Measurements from ENCODE around the gene OMA1.

Gene OMA1

DNA sequence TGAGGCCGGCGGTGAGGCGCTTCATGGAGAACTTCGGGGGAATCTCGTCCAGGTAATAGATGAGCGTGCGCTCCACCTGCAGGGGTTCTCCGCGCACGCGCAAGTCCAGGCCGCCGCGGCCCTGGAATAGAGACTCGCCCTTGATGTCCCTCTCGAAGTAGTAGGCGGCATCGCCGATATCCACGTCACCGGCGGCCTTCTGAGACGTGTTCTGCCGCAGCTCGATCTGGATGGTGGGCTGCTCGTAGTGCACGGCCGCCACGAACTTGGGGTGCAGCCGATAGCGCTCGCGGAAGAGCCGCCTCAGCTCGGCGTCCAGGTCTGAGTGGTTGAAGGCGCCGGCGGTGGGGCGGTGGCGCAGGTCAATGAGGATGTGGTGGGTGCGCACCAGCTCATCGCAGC is 29.8 kb upstream of the OMA1 start:
- Histone ChIP-seq H3K4me3 (ENCODE audit: low read length, poor library complexity, severe bottlenecking) (no peak overlapping the region), H3K4me2 (ENCODE audit: low read depth, low read length, poor library complexity, severe bottlenecking) (no peak overlapping the region), H2AFZ (ENCODE audit: low read length) (no peak overlapping the region), H3K27me3 (ENCODE audit: insufficient read depth, low read length, poor library complexity, severe bottlenecking) (no peaks in the 10 kb centered on the region), H3F3A (ENCODE audit: low read depth) (no peaks in the 10 kb centered on the region), H3K79me2 (ENCODE audit: insufficient read depth, low read length) (no peaks in the 10 kb centered on the region), H3K9me3 (ENCODE audit: insufficient read depth, low read depth, low read length) (no peaks in the 10 kb centered on the region), H3K36me3 (ENCODE audit: insufficient read depth, low read length) (no peaks in the 10 kb centered on the region), H3K9me2 (replicated peaks; ENCODE audit: low read depth, low read length) (no peaks in the 10 kb centered on the region), H3K4me1 (ENCODE audit: insufficient read depth, low read length, poor library complexity, severe bottlenecking) (no peaks in the 10 kb centered on the region), H4K20me1 (ENCODE audit: insufficient read depth, low read length, poor library complexity, severe bottlenecking) (no peaks in the 10 kb centered on the region), H3K9ac (ENCODE audit: low read depth, low read length, poor library complexity, severe bottlenecking) (no peak overlapping the region)
- TF ChIP-seq CTCF (conservative IDR thresholded peaks at IDR 0.05; ENCODE audit: low read length) (no peak), EZH2phosphoT487 (IDR thresholded peaks at IDR 0.05; ENCODE audit: borderline replicate concordance) (no peak)

DNA sequence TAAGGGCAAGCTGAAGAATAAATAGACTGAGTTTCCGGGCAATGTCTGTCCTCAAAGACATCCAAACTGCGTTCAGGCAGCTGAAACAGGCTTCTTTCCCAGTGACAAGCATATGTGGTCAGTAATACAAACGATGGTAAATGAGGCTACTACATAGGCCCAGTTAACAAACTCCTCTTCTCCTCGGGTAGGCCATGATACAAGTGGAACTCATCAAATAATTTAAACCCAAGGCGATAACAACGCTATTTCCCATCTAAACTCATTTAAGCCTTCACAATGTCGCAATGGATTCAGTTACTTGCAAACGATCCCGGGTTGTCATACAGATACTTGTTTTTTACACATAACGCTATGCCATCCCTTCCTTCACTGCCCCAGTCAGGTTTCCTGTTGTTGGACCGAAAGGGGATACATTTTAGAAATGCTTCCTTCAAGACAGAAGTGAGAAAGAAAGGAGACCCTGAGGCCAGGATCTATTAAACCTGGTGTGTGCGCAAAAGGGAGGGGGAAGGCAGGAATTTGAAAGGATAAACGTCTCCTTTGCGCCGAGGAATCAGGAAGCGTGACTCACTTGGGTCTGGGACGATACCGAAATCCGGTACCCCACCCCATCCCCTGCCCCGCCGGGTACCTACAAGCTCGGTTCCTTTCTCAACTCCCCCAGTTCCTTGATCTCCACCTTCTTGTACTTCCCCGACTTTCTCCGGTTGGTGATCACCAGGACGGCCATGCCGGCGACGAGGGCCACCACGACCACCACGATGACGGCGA is 29.2 kb upstream of the OMA1 start:
- no peaks in the 10 kb centered on the region for H3K27me3 ChIP-seq (ENCODE audit: insufficient read depth, low read length, poor library complexity, severe bottlenecking)
- H3K4me1 ChIP-seq (ENCODE audit: insufficient read depth, low read length, poor library complexity, severe bottlenecking) = no peaks in the 10 kb centered on the region
- H3K4me3 ChIP-seq (ENCODE audit: low read length, poor library complexity, severe bottlenecking) = no peak overlapping the region
- H4K20me1 ChIP-seq (ENCODE audit: insufficient read depth, low read length, poor library complexity, severe bottlenecking) = no peaks in the 10 kb centered on the region
- TF ChIP-seq CTCF (conservative IDR thresholded peaks at IDR 0.05; ENCODE audit: low read length) (no peak), EZH2phosphoT487 (IDR thresholded peaks at IDR 0.05; ENCODE audit: borderline replicate concordance) (no peak)
- H3K9me2 ChIP-seq (replicated peaks; ENCODE audit: low read depth, low read length) = no peaks in the 10 kb centered on the region
- H3F3A ChIP-seq (ENCODE audit: low read depth) = no peaks in the 10 kb centered on the region
- no peak overlapping the region for H3K9ac ChIP-seq (ENCODE audit: low read depth, low read length, poor library complexity, severe bottlenecking)
- no peaks in the 10 kb centered on the region for H3K9me3 ChIP-seq (ENCODE audit: insufficient read depth, low read depth, low read length)
- H3K36me3 ChIP-seq (ENCODE audit: insufficient read depth, low read length) = no peaks in the 10 kb centered on the region
- H2AFZ ChIP-seq (ENCODE audit: low read length) = no peak overlapping the region
- no peaks in the 10 kb centered on the region for H3K79me2 ChIP-seq (ENCODE audit: insufficient read depth, low read length)
- H3K4me2 ChIP-seq (ENCODE audit: low read depth, low read length, poor library complexity, severe bottlenecking) = no peak overlapping the region

DNA sequence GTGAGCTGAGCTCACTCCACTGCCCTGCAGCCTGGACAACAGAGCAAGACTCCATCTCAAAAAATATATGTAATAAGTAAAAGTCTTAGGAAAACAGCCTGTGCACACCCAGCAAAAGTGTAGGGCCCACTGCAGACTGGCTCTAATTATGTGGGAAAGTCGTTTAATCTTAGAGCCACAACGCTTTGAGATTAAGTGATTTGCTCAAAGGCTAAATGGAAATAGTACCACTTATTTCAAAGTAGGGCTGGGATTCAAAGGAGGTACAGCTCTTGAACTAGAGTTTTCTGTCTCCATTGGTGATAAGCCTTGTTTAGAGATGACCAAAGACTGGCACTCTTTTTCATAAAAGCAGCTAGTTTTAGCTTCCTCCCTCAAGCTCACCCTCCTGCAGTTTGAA is 28.3 kb upstream of the OMA1 start:
- H3K36me3 ChIP-seq (ENCODE audit: insufficient read depth, low read length) = no peaks in the 10 kb centered on the region

More for the DNA sequence above, 28.3 kb upstream of the OMA1 start:
- Histone ChIP-seq H3K4me1 (ENCODE audit: insufficient read depth, low read length, poor library complexity, severe bottlenecking) (no peaks in the 10 kb centered on the region), H3F3A (ENCODE audit: low read depth) (no peaks in the 10 kb centered on the region), H3K79me2 (ENCODE audit: insufficient read depth, low read length) (no peaks in the 10 kb centered on the region), H3K9me2 (replicated peaks; ENCODE audit: low read depth, low read length) (no peaks in the 10 kb centered on the region), H2AFZ (ENCODE audit: low read length) (no peak overlapping the region), H3K4me3 (ENCODE audit: low read length, poor library complexity, severe bottlenecking) (no peak overlapping the region), H3K9me3 (ENCODE audit: insufficient read depth, low read depth, low read length) (no peaks in the 10 kb centered on the region), H3K27me3 (ENCODE audit: insufficient read depth, low read length, poor library complexity, severe bottlenecking) (no peaks in the 10 kb centered on the region), H3K4me2 (ENCODE audit: low read depth, low read length, poor library complexity, severe bottlenecking) (no peak overlapping the region), H3K9ac (ENCODE audit: low read depth, low read length, poor library complexity, severe bottlenecking) (no peak overlapping the region), H4K20me1 (ENCODE audit: insufficient read depth, low read length, poor library complexity, severe bottlenecking) (no peaks in the 10 kb centered on the region)
- TF ChIP-seq CTCF (conservative IDR thresholded peaks at IDR 0.05; ENCODE audit: low read length) (no peak), EZH2phosphoT487 (IDR thresholded peaks at IDR 0.05; ENCODE audit: borderline replicate concordance) (no peak)
